HG03520 (cell line): ENCODE measurements around the gene DQX1.

ENCODE experiments used
- ATAC-seq: cut with Tn5 transposase; IDR thresholded peaks from one replicate; pipeline ENCODE4 v1.9.1; 2021; ENCODE audit warnings: mild to moderate bottlenecking, moderate library complexity; ENCODE audit not compliant: unreplicated experiment

The DQX1 gene

DNA sequence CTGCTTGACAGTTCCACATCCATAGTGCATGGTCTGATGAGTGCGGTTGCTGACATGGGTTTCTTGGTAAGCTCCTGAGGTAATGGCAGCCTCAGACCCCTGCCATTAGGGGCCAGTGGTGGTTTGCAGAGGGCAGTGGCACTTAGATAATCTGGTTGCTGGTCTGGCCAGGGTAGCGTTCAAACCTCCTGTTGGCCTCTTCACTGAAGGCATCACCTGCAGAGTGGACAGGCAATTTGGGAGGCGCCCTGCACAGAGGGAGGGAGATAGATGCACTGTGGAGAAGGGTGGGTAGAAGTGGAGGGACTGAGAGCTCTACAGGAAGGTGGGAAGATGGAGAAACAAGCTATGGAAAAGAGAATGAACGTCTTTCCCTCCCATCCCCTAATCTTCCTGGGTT lies 7.4 kb upstream of the DQX1 start:
- ATAC-seq: no peak

DNA sequence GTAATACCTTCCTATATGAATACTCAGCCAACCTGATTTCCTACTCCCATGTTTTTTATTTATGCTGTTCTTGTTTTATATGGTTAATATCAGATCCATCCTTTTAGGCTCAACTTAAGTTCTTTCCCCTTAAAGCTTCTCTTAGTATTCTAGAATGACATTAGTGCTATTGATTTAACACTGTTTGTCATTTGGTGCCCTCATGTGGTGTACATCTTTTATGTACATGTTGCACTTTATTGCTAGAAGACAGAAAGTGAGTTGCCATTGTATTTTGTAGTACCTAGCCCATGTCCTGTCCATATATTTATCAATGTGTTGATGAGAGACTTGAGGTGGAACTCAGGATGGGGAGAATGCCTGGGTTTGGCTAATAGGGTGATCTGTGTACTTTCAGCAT lies 6.2 kb upstream of the DQX1 start:
- no peak for ATAC-seq

DNA sequence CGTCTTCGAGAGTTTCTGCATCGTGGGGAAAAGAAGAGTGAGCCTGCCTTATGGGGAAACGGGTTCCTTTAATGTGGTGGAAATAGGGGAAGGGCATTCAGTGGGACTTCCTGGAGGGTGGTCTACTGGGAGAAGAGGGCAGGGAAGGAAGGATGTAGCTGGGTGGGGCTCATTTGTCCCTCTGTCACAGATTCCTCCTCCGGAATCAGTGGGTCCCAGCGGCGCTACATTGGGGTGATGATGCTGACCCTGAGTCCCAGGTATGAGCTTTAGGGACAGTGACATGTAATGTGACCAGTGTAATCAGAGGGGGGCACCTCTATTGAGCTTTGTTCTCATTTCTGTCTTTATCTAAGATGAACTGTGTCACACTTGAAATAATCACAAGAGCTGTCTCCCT lies 5.6 kb upstream of the DQX1 start:
- ATAC-seq: no peak

DNA sequence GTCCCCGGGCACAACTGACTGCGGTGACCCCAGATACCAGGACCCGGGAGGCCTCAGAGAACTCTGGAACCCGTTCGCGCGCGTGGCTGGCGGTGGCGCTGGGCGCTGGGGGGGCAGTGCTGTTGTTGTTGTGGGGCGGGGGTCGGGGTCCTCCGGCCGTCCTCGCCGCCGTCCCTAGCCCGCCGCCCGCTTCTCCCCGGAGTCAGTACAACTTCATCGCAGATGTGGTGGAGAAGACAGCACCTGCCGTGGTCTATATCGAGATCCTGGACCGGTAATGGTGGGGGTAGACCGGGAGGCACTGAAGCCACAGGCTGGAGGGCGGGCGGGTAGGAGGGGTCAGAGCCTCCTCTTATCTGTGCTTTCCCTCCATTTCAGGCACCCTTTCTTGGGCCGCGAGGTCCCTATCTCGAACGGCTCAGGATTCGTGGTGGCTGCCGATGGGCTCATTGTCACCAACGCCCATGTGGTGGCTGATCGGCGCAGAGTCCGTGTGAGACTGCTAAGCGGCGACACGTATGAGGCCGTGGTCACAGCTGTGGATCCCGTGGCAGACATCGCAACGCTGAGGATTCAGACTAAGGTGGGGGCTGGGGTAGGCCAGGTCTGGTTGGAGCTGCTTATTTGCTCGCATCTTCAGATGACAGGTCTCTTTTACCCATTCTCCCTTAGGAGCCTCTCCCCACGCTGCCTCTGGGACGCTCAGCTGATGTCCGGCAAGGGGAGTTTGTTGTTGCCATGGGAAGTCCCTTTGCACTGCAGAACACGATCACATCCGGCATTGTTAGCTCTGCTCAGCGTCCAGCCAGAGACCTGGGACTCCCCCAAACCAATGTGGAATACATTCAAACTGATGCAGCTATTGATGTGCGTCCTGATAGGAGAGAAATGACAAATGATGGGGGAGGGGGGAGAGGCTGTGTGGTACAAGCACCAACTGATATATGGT lies 4.5 kb upstream of the DQX1 start:
- ATAC-seq: no peak

DNA sequence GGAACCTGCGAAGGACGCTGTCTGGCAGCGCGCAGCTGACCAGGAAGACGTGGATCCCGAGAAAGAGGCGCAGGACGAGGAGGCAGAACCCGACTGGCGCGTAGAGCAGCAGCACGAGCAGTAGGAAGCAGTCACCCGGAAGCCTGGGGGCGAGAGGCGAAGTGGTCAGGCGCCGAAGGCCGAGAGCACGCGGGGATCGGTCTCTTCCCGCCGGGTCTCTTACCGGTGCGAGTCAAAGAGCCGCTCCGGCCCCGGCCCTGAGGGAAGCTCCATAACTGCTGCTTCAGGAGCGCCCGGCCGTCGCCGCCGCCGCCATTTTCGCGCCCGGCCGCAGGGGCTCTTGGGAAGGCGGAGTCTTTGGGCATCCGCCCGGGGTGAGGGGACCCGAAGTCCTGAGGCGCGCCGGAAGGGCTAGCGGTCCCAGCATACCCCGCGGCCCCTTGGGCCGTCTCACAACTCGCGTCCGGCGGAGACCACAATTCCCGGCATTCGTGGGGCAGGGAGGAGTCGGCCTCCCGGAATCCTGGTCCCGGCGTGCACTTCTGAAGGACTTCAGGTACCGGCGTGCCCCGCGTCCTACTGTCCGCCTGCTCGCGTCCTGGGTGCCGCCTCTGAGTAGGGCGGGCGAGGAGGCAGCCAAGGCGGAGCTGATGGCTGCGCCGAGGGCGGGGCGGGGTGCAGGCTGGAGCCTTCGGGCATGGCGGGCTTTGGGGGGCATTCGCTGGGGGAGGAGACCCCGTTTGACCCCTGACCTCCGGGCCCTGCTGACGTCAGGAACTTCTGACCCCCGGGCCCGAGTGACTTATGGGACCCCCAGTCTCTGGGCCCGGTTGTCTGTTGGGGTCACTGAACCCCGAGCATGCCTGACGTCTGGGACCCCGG lies 3.6 kb upstream of the DQX1 start, which contains the start of the genes AUP1 and HTRA2:
TSS of gene AUP1 (minus strand) at position 350 of the 882 bp plus-strand sequence. CDS start at position 273, 77 bp downstream.
TSS of gene HTRA2 (plus strand) at position 577 of the 882 bp plus-strand sequence. CDS start at position 651, 74 bp downstream.
- ATAC-seq: peak; percentile 77

DNA sequence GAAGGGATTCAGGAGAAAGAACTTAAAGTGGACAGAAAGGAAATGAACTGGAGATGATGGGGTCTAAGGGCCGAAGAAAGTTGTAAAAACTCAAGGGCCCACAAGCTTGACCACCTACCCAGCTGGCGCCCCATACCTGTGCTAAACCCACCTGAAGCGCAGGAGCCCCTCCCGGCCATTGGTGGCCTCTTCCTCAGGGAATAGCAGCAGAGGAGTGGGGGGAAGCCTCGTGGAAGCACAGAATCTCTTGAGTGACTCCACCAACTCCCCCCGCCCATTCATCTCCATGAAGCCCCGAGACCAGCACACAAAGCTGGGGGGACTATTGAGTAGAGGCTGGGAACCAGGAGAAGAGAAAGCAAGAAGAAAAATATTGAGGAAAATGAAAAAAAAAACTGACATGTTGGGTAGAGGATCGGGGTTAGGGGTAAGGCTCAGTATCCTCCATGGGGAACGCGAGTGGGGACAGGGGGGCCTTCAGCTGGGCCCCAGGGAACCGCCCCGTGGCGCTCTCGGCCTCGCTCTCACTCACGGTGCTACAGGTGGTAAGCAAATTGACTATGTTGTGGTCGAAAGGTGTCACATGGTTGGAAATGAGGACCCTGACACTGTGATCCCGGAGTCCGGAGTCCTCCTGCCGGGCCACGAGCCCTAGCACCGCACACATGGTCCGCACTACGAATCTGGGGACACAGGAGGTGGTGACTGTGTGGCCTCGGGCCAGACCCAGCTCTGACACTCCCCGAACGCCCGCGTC lies 2.7 kb upstream of the DQX1 start:
- ATAC-seq: peak; percentile 3

DNA sequence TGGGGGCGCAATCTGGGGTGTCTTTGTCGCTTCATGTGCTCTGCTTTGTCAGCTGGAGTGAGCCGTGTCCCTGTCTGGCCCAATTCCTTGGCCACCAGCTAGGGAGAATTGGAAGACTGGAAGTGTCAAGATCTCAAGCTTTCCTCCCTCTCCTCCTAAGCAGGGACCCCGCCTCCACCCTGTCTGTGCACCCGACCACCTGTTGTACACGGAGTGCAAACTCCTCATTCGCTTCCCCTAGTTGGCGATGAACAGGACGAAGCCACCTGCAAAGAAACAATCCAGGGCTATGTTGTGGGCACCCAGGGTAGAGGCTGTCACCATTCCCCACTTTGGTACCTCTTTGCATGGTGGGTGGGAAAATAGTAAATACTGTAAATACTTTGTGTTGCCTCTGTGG lies 1.7 kb upstream of the DQX1 start:
- no peak for ATAC-seq

DNA sequence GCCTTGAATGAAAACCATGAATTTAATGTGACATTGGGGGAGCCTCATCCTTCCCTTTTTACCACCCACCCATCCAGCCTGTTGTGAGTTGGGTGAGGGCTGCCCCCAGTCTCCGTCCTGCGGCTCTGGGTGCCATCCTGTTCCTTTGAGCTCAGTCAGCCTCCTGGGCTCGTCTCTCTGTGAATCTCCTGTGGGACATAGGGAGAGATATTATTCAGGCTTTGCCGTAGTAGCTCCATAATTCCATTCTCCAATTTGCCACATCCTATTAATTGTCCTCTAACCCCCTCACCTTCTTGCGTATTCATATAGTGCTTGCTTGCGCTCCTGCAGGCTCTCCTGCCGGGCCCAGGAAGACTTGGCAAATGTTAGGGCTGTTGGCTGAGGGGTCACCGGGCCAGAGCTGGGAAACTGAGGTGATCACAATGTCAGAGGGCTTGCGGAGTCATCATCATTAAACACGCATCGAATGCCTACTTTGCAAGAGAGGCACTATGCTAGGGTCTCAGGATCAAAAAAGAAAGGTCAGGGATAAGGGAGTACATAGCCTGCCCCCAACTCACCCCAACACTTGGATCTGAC lies 709 bp upstream of the DQX1 start:
- ATAC-seq: no peak

DNA sequence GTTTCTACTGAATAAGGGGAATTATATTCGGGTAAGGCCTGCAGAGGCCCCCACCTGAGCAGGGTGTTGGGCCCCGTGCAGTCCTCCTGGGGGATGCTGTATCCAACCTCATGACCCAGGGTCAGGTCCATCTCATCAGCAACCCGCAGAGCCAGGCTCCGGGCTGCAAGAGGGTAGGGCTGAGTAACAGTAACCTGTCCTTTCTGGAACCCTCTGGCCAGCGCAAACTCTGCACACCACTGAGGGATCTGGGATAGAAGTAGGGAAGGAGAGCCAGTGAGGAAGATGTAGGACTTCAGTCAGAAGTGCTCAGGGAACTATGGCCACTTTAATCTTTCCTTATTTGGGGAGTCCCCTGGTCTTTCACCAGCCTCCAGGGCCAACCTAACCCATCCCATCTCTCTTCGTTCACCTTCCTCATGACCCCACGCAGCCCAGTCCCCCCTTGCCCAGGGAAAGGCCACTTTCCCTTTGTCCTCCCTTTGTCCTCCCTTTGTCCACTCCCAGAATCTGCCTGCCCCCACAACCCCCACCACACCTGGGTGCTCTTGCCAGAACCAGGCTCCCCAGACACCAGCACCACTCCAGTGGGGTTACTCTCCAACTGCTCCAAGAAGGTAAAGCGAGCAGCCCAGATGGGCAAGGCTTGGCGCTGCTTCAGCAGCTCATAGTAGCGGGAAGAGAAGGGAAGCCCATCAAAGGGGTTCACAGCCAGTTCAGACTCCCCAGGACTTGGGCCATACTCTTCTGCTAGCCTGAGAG lies 895 bp downstream of the DQX1 start:
- ATAC-seq: no peak

DNA sequence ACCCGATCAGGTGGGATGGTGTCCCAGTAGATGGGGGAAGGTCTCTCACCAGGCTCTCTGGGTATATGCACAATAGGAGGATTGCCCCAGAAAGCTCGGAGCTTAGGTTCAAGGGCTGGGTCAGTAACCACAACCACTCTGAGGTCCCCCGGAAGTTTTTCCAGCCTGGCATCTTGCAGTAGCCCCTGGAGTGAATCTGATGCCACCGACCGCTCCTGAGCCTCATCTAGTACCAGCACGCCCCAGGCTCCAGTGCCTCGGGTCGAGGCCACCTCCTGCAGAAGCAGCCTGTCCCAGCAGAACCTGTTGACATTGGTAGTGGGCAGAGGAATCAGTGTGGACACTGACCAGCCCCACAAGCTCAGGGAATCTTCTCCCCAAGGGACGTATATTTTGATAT lies 2.0 kb downstream of the DQX1 start:
- ATAC-seq: no peak

DNA sequence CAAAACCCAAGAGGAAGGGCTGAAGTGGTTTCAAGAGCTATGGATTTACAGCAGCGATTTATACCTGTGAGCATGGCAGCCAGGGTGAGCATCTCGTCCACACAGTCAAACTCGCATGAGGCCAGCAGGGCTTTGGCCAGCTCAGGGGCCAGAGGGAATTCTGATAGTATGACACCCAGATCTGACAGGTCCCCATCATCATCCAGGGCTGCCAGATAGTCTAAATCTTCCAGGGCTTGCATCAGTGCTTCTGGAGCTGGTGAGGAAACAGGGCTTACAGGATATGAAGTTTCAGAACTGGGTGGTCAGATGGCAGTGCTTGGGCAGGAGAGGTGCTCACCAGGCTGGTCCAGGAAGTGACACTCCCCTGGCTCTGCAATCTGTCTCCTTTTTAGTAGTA lies 3.5 kb downstream of the DQX1 start:
- no peak for ATAC-seq

DNA sequence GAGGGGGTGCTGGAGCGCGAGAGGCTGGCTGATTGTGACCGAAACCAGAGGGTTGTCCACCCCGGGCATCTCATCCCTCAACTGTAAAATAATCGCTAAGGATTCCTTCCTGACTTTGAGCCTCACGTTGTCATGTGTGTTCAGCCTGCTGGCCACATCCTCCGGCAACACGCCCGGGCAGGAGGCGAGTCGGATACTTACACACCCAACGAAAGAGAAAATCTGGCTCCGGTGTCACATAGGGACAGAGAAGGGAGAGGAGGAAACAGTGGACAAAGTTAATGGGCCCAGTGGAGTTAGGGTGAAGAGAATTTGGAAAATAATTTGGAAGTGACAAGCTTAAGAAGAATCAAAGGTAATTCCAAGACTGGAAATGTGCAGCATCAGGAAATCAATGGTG lies 9.4 kb downstream of the DQX1 start:
- ATAC-seq: no peak

DNA sequence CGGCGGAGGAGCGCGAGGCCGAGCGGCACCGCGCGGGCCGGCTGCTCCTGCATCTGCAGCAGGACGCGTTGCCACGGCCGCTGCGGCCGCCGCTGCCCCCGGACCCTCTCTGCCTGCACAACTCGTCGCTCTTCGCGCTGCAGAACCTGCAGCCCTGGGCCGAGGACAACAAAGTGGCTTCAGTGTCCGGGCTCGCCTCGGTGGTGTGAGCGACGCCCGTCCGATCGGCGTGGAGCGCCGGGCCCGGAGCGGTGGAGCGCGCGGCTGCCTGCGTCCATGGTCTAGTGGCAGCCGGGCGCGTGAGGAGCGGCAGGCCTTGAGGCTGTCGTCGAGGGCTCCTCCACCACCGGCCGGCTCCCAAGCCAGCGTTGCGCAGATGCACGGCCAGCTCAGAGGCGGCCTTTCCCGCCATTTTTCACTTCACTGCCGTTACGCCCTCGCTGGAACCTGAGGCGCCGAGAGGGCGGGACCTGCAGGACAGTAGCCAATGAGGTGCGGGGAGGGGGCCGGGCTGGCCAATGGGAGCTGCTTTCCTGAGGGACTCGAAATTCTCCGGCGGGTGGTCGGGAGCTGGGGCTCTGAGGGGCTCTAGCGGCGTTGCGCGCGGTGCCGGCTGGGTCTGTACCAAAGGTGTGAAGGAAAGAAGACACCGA lies 9.9 kb downstream of the DQX1 start:
- no peak for ATAC-seq

DNA sequence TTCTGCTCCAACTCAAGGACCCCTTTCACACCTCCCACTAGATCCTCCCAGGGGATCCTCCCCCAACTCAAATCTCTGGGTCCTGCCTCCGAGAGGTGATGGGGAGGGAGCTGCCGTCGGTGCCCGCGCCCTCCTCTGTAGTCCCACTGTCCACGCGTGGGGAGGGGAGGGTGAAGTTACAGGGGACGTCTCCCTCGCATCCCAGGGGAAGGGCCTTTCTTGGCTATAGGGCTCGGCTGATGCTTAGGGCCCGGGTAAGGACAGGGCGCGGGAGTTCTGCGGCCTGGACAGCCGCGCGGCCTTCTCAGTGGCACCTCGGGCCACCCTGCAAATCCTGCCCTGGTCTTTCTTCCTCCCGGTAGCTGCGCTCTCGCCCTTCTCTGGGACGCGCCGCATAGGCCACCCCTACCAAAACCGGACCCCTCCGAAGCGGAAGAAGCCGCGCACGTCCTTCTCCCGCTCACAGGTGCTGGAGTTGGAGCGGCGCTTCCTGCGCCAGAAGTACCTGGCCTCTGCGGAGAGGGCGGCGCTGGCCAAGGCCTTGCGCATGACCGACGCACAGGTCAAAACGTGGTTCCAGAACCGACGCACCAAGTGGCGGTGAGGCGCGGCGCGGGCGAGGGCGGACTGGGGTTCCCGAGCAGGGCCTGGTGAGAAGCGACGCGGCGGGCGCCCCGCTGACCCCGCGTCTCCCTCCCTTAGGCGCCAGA lies 10.6 kb downstream of the DQX1 start:
- ATAC-seq: no peak

DNA sequence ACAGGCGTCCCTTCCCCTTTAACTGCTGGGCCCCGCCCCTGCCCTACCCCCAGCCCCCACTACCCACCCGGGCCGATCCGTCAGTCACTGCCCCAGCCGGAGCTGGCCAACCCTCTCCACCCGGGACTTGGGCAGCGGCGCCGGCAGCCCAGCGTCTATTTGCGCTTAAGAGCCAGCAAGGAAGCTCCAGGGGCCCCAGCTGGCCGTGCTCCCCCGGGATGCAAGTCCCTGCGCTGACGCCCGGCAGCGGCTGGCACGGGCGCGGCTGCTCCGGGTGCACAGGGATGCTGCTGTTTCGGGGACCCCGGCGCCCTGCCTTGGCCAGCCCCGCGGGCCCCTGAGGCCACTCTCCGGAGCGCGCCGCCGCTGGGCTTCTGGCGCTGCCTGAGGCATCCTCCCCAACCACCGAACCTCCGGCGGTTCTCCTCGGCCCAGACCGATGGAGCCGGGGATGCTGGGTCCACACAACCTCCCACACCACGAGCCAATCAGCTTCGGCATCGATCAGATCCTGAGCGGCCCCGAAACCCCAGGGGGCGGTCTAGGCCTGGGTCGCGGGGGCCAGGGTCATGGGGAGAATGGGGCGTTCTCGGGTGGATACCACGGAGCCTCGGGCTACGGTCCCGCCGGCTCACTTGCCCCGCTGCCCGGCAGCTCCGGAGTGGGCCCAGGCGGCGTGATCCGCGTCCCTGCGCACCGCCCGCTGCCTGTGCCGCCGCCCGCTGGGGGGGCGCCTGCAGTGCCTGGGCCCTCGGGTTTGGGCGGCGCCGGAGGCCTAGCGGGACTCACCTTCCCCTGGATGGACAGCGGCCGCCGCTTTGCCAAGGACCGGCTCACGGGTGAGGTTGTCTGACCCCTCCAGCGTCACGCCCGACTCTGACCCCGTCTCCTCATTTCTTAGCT lies 11.4 kb downstream of the DQX1 start, which contains the start of gene TLX2:
TSS of gene TLX2 (plus strand) at position 83 of the 903 bp plus-strand sequence. CDS start at position 440, 357 bp downstream.
- no peak for ATAC-seq

DNA sequence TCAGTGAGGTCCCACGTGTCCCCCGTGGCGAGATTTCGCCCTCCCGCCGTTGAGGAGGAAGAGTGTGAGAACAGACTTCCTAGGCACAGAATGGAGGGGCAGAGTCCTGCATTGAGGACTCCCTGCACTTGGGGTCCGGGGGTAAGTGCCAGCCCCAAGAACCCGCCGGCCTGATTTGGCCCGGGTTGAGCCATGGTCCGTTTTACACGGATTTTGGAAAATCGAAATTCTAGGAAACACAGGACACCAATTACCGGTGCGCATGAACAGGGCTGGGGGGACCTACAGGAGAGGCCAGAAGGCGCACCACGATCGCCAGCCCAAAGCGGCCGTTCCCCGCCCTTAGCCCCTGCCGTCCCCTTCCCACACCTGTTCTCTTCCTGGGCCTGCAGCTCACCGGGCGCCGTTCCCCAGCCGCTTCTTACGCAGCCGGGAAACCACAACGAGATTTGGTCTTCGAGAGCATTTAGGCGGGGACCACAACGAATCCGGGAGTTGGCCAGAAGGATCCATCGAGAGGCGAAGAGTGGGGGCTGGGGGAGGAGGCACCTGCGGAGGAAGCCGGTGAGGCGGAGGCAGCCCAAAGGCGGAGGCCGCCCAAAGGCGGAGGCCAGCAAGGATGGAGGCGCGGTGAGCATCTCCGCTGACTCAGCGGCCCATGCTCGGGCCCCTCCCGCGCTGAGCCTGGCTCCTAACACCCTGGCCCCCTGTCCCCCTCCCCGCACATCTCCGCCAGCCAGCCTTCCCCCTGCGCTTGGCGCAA lies 12.2 kb downstream of the DQX1 start:
- no peak for ATAC-seq
